Astrocyte of the cerebellum (primary cell): ENCODE results near the gene SYNC.

ENCODE experiments used
- DNase-seq: peaks from one replicate; pipeline ENCODE4 v3.0.0-alpha.2; 2011; ENCODE audit warnings: low read depth
- H3K4me3 ChIP-seq: 2 replicates; pipeline ENCODE4 v1.5.1; 2011; ENCODE audit warnings: mild to moderate bottlenecking, low read depth, low read length, moderate library complexity
- in situ Hi-C: cut with HindIII; loops from 2 replicates; pipeline ENCODE4 v1.10.0; 2017; ENCODE audit warnings: low sequenced_read_pairs
- TF ChIP-seq, protein P1 (sequence below): IDR thresholded peaks from 2 replicates; pipeline ENCODE4 v1.5.1; 2012; ENCODE audit warnings: low read length, low read depth, moderate library complexity, mild to moderate bottlenecking; ENCODE audit errors: missing control alignments

The SYNC gene

DNA sequence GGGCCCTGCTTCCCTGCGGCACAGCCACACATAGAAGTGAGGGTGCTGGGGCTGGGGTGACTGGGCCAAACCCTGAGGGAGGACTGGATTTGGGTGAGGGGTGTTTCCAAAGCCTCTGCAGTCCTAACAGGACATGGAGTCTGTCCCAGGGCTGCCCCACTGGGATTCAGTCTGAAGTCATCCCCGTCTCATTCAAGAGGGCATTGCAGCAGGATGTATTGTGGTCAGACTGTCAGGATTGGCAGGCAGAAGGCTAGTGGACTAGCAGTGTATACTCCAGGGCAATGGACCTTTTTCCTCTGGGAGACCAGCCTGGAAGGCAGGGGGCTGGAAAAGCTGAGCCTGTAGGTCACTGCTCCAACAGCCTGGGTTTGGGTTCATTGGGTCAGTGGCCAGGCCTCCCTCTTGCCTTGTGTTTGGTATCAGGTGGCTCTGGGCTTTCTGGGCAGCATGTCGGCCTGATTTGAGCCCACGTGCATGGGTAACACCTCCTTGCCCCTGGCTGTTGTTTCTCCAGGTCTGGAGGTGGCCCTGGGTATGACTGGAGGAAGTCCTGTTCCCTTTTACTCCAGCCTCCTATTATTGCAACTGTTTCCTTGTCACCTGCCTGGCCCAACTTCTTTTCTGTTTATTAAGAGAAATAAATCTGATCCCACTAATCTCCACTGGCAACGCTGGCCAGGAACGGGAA lies 41.0 kb upstream of the SYNC start:
- no peak for DNase-seq
- H3K4me3 ChIP-seq, result peak overlapping the region; percentile 62
- in situ Hi-C loops, result no loop called here
- TF ChIP-seq, protein P1, sequence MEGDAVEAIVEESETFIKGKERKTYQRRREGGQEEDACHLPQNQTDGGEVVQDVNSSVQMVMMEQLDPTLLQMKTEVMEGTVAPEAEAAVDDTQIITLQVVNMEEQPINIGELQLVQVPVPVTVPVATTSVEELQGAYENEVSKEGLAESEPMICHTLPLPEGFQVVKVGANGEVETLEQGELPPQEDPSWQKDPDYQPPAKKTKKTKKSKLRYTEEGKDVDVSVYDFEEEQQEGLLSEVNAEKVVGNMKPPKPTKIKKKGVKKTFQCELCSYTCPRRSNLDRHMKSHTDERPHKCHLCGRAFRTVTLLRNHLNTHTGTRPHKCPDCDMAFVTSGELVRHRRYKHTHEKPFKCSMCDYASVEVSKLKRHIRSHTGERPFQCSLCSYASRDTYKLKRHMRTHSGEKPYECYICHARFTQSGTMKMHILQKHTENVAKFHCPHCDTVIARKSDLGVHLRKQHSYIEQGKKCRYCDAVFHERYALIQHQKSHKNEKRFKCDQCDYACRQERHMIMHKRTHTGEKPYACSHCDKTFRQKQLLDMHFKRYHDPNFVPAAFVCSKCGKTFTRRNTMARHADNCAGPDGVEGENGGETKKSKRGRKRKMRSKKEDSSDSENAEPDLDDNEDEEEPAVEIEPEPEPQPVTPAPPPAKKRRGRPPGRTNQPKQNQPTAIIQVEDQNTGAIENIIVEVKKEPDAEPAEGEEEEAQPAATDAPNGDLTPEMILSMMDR, result no peak

DNA sequence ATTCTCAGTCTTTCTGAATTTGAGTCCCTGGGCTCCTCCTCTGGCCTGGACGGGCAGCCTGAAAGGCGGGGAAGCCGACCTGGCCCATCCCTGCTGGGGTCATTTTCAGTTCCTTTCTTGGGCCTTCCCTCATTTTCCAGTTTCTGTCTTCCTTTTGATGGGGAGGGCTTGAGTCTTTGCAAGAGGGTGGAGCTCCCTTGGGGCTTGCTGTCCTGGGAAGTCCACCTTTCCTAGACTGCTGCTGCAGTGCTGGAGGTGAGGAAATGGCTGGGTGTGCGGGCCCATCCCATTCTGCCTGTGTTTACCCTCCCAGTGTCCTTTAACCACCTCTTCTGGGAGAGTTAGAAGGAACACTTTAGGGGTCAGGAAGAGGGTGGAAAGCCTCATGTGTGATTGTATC lies 40.4 kb upstream of the SYNC start:
- in situ Hi-C loops, result no loop called here
- no peak for DNase-seq
- TF ChIP-seq, protein P1, result no peak
- H3K4me3 ChIP-seq, result peak overlapping the region; percentile 62

DNA sequence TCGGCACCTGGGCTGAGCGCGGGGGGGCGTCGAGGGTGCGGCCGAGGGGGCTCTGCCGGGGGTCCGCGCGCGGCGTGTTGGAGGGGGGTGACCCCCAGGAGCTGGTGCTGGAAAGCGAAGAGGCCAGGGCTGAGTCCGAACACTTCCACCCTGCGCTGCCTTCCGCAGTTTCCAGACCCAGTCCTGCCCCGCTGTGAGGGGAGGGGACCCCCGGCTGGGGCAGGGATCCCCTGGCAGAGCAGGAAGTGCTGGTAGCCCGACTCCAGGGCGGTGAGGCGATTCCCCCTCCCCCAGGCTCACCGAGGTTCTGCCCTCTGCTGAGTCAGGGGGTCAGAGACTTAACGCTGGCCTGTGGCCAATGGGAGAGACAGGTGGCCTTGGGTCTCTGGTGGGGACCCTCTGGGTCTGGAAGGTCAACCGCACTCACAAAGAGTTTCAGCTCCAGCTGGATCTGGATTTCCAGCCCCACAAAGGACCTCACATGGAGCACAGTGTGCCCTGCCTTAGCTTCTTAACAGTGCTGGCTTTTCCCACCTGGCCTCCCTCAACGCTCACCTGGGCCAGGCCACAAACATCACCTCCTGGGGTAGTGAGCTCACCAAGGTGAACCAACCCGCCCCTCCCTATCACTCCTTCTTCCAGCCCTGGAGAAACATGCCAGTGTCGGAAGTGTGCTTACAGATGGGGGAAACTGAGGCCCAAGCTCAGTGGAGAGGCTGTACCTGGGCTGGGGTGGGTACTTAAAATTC lies 39.8 kb upstream of the SYNC start:
- no peak for DNase-seq
- in situ Hi-C loops, result no loop called here
- peak overlapping the region; percentile 62 for H3K4me3 ChIP-seq
- TF ChIP-seq, protein P1, result no peak

DNA sequence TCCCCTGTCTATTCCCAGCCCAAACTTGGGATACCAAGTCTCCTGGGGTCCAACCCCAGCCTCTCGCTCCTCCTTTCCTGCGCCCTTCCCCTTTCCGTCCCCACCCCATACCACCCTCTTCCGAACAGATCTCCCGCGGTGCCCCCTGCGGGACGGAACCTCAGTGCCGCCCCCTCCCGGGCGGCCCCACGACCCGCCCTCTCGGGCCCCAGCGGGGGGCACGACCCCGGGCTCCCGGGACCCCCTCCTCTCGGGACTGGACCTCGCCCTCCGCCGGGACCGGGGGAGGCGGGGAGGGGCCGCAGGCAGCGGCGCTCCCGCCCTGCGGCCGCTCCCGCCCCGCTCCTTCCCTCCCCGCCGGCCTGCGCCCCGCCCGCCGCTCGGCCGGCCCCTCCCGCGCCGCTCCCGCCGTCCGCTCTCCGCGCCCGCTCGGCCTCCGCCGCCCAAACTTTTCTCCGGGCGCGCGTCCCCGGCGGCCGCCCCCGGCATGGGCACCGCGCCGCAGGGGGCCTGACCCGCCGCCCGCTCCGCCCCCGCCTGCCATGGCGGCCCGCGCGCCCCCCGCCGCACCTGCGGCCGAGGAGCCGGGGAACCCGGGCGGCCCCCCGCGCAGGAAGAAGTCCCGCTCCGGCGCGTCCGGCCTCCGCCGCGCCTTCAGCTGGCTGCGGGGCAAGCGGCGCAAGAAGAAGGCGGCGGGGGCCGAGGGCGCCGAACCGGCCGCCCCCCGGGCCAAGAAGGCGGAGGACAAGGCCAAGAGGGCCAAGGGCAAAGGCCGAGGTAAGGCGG lies 39.0 kb upstream of the SYNC start:
- peak overlapping the region; percentile 62 for H3K4me3 ChIP-seq
- no peak for DNase-seq
- TF ChIP-seq, protein P1, result peak; percentile 54
- in situ Hi-C loops, result no loop called here

DNA sequence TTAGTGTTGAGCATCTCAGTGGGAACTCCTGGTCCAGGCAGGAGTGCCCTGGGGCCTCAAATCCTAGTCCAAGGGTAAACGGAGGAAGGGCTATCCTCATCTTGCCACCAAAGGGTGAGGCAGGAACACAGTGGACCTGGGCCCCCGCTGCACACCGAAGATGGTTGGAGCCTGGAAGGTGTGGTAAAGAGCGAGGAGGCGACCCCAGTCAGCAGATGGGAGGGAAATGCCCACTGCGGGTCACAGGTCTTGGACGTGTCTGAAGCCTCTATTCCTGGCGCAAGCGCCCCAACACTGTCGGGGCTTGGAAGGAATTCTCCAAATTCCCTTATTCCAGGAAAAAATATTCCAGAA lies 38.5 kb upstream of the SYNC start:
- TF ChIP-seq, protein P1, result no peak
- peak overlapping the region; percentile 62 for H3K4me3 ChIP-seq
- in situ Hi-C loops, result no loop called here
- DNase-seq, result no peak

DNA sequence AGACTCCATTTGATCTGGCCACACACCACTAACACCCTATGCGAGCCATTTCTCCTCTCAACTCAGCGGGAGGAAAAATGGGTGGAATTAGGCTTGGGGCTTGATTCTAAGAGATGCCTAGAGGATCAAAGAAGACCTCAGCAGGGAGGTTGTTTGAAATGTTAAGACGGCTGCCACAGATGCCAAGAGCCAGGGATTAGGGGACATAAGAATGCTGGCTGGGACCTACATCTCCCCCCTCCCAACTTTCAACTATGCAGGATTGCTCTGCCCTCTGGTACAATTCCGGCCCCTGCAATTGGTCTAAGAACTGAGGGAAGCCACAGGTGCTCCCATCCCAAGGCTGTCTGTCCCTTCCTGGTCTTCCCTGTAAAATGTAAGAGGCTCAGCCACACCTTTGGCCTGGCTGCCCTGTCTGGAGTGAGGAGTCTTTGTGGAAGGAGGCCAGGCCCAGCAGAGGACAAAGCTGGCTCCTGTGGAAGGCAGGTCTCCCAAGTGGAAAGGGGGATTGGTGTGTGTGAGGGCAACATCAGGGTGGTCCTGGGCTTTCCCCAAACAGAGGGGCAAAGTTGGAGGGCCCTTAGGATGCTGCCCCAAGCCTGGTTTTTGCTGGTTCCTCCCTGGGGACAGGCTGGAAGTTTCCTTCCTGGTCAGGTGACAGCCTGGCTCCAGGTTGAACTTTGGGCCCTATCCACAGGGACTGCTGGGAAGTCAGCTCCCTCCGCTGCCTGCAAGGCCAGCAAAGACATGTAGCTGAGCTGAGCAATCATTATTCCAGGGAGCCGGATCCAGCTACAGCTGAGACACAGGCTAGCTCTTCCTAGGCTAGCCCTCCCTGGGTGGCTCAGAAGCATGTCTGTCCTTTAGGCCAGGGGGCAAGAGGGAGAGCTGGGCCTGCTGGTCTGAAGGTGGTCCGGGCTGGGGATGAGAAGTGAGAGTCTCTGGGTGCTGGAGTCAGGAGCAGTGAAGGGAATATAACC lies 34.5 kb upstream of the SYNC start:
- no peak for DNase-seq
- in situ Hi-C loops, result no loop called here
- H3K4me3 ChIP-seq, result no peak overlapping the region
- TF ChIP-seq, protein P1, result no peak
